GM18867 (cell line): ENCODE results near the gene WIZ.
A peak's percentile ranks its signal among the peaks of the same experiment; 100 is the strongest.

Experiments used
- ATAC-seq: cut with Tn5 transposase; IDR thresholded peaks from one replicate; pipeline ENCODE4 v1.9.1; 2021; ENCODE audit warnings: mild to moderate bottlenecking, moderate library complexity; ENCODE audit not compliant: unreplicated experiment

WIZ gene

DNA sequence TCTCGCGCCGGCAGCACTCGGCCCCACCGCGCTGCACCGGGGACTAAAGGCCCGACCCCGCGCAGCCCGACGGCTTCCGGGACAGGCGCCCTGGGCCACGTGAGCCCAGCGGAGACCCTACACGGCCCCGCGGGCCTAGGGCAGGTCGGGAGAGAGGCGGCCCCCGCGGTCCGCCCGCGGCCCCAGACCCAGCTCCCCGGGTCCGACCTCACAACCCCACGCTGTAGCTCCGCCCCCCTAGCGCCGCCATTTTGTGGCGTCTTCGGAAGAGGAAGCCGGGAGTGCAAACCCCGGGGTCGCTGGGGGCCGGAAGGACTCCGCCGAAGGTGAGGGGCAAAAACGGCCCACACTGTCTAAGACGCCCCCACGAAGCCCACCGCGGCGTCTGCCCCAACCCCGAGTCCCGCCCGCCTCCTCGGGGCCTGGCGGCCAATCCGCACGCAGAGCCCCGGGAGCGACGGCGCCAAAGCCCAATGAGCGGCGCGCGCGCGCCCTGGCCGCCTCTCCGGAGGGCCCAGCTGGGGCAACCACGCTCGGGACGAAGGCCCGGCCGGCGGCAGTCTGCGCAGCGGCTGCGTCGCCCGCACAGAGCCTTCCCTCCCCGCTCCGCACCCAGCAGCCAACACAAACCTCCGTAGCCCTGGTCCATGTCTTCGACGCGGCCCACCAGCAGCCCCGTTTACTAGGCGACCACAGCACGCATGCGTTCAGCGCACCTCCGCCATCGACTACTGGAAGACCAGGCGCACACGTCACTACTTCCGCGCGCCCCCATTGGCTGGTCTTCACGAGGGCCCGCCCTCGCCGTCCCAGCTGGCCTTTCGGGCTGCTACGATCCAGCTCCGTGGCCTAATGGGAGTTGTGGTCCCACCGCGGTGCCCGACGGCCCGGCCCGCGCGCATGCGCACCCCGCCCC lies 70.4 kb downstream of the WIZ start, which contains the start of gene AKAP8:
Gene AKAP8, minus strand, starts transcription at position 705 of the 916 bp plus-strand sequence. Its CDS starts 56 bp downstream, at position 649.
- peak; percentile 85 for ATAC-seq

DNA sequence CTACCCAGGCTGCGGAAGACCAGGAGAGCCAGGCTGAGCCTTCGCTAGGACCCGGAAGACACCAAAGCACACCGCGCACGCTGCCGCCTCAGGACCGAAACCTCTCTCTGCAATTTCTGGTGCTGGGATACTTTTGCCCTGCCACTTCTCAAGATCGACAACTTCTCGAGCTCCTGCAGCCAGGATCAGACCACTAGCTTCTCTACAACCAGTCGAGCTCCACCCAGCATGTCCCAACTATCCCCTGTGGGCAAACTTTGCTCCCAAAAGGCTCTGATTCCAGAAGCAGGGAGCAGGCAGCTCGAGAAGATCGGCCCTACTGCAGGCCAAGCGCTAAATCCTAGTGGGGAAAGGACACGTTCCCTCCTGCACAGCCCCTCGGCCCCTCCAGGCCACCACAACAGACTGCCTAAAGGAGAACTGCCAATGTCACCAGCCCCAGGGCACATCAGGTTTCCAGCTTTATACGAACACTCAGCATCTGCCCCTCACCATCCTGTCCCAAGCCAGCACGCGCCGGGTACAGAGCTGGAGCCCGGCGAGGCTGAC lies 71.1 kb downstream of the WIZ start:
- ATAC-seq = no peak

DNA sequence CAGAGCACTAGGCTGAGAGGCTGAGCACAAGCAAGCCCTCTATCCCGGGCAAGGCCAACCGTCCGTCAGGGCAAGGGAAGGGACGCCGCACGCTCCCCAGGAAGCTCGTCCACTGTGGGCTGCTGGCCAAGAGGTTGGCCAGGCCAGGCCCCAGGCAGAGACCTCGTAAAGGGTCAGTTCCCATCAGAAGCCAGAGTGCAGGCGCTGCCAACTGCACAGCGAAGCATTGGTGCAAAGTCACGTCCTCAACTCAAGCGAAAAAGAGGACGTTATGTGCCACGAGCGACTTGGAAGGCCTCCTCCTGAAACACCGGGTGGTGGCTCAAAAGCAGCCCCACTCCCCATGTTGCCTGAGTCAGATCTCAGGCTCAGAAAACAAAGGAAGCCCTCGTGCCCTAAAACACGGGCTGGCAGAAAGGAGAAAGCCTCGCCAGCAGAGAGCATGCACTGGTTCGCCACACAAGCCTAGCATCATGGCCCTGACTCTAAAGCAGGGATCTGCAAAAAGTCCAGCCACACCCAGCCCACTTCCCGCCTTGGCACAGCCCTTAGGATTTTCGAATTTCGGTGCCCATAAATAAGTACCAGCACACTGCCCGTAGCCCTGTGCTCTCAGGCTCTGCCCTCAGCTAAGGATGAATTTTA lies 74.8 kb downstream of the WIZ start:
- ATAC-seq = no peak

DNA sequence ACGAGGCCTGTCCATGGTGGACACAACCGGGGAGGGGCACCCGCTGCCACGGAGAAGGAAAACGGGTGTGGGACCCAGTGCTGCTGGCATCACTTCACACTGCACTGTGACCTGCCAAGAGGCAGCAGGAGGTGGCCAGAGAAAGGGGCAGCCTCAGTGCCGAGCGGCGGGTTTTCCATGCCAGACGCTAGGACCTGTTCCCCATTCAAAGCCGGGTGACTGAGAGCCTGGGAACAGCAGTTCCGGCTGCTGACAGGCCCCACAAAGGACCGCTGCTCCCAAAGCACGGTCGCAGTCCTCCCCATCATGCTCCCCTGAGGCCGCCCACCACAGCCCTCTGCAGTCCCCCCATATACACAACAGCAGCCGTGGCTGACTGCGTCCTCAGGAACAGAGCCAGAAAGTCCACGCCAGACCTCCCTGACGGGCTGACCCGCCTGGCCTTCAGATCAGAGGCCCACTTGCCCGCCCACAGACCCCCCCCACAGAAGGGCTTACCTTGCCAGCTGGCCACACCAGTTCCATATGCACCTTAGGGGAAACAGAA lies 75.6 kb downstream of the WIZ start:
- no peak for ATAC-seq

DNA sequence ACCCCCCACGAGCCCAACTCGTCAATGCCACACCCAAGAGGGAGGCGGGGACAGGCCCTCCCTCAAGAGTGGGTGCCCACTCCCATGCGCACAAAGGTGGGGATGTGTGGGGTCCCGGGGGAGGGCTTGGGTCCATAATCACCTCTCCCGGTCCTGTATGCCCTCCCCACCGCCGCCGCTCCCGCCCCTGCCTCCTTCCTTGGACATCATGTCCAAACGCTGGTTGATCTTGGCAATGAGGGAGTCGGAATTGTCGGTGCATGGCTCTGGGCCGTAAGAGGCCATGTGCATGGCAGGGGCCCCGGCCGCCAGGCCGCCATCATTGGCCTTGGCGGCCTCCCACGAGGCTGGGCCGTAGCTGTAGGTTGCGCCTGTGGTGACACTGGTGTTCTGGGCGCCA lies 76.1 kb downstream of the WIZ start:
- no peak for ATAC-seq

DNA sequence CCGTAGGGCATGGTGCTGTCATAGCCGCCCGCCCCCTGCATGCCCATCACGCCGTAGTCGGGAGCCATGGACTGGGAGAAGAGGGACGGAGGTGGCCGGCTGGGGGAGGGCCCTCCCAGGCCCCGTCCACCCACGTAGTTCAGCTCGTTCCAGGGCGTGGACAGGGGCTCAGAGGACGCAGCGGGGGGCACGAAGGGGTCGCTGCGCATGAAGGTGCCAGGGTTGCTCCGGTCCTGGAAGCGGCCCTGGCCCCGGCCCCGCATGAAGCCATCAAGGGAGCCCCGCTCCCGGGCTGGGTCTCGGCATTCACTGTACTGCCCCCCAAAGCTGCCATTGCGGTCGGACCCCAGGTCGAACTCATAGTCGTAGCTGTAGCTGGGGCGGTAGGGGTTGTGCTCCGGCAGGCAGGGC lies 76.9 kb downstream of the WIZ start:
- no peak for ATAC-seq

DNA sequence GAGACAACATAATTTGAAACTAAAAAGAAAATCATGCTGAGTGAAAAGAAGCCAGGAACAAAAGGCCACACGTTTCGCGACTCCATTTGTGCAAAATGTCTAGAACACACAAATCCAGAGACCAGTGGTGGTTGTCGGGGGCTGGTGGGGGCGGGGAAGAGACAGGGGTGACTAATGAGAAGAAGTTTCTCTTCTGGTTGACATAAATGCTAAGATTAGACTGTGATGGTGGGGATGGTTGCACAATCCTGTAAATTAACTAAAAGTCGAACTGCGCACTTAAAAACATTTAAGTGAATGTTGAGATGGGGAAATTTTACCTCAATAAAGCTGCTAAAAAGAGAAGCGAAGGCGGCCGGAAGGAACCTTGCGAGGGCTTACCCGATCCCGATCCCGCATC lies 77.3 kb downstream of the WIZ start:
- no peak for ATAC-seq

DNA sequence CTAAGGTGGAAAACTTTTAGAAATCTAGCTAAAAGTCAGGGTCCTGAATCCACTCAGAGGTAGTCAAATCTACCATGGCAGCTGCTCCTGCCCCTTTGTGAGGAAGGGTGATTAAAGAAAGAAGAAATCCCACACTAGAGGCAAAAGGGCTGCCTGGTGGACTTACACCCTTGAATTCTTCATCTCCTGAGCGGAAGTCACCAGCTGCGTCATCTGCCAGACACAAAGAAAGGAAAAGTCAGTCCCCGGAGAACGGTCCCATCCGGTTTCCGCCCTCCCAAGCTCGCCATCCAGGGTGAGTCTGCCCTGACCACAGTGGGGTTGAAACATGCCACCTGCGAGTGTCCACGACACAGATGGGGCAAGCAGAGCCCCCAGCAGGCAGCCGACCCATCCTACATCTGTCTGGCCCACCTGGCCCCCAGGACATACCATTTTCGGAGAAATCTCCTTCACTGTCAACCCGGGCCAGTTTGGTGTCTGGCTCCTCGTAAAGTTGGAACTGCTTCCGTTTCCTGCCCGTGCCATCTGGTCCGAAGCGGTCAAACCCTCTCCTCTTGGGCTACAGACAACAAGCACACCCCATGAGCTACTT lies 77.9 kb downstream of the WIZ start:
- no peak for ATAC-seq

DNA sequence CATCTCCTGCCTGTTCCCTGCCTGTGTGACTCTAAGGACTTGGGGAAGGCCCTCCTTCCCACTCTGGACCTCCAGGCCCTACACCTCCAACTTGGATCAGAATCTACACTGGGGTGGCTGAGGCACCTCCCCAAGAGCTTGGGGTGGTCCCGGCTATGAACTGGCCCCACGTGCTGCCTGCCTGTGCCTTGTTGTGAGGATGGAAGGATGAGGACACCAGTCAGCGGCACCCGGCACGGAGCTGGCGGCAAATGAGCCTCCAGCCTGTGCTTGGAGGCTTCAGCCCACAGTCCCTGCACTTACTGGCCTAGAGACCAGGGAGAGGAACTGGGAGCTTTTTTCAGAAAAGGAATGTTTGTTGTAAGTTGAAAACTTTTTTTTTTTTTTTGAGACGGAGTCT lies 78.6 kb downstream of the WIZ start:
- ATAC-seq = no peak
